Adrenal gland (tissue), 12 donors: ENCODE measurements around the gene ZHX3. TPM values are rescaled to one million over a fixed set of nuclear protein-coding genes. Genes with fewer than 3 reads are reported as not detected.

Experiments used
- DNase-seq, 7 donors: peaks; one replicate each; pipeline ENCODE4 v3.0.0-alpha.2; 2019 to 2020
- H3K27ac ChIP-seq, 5 donors: fragments of 200-600 bp; sonication (generic) in 4 of 5; 1 replicate in 3 of 5; 2 replicates in 2 of 5; pipeline versions ENCODE4 v1.5.1 to v1.8.0; 2016 to 2020; ENCODE audit warnings: mild to moderate bottlenecking in 1 of 5
- H3K27me3 ChIP-seq: fragments of 200-600 bp; 2 replicates; pipeline ENCODE4 v1.8.0; 2021
- H3K36me3 ChIP-seq, 2 donors: fragments of 200-600 bp; replicated peaks in 1 of 2; 1 replicate in 1 of 2; 2 replicates in 1 of 2; pipeline versions ENCODE4 v1.5.1 to v1.8.0; 2018 to 2022
- H3K4me1 ChIP-seq, 2 donors: fragments of 200-600 bp; replicated peaks in 1 of 2; 1 replicate in 1 of 2; 2 replicates in 1 of 2; pipeline versions ENCODE4 v1.5.1 to v1.8.0; 2018 to 2021
- H3K4me3 ChIP-seq, 4 donors: fragments of 200-600 bp; sonication (generic) in 3 of 4; one replicate each; pipeline ENCODE4 v1.5.1; 2016 to 2018
- H3K9me3 ChIP-seq, 3 donors: fragments of 200-600 bp; sonication (generic) in 1 of 3; replicated peaks in 1 of 3; 1 replicate in 2 of 3; 2 replicates in 1 of 3; pipeline versions ENCODE4 v1.5.1 to v1.8.0; 2016 to 2021
- POLR2A ChIP-seq, 2 donors: fragments of 450-650 bp; IDR thresholded peaks; one replicate each; pipeline ENCODE4 v1.6.1; 2017; ENCODE audit warnings: antibody characterized with exemption in 2 of 2, mild to moderate bottlenecking in 2 of 2, moderate library complexity in 1 of 2
- WGBS, 4 donors: extraction: QIAGEN DNeasy Blood & Tissue Kit in 2 of 4; methylation state at CpG; one replicate each; pipeline versions ENCODE4 v1.1.5 to v1.1.7; 2013 to 2017; 5-methylcytosine and 5-hydroxymethylcytosine counted together
- intact Hi-C, 2 donors: fragments of 100-400 bp; cut with DNase I; formaldehyde crosslinking; loops; one replicate each; pipeline versions ENCODE4 v1.14.1 to v1.15.0; 2022 to 2023
- polyA plus RNA-seq, 3 donors: library from polyadenylated mRNA; stranded (reverse); fragments of 200-250 nt in 2 of 3; fragments of 350-450 nt in 1 of 3; fragmentation: Illumina TruSeq in 1 of 3; extraction: RNeasy Lipid Tissue Mini Kit (QIAGEN cat#74804) in 1 of 3; gene quantifications; one replicate each; pipeline ENCODE4 v1.2.3, GENCODE V29; 2013 to 2014
- total RNA-seq, 9 donors: library from RNA; depleted of rRNA in 4 of 9; stranded (reverse); fragments of >200 nt in 4 of 9; fragments of 120-200 nt in 1 of 9; fragmentation: NEBNext Ultra II Directional in 1 of 9; extraction: Animal tissue kit (Norgen Biotek cat#: 25700) in 1 of 9; gene quantifications; one replicate each; pipeline versions ENCODE4 v1.1.0 to v1.2.4, GENCODE V29; 2013 to 2023
- TF ChIP-seq, protein P1 (sequence below), 6 experiments: fragments of 450-650 bp in 4 of 6; fragments of 200-600 bp in 2 of 6; sonication (generic) in 1 of 6; IDR thresholded peaks; 1 replicate in 5 of 6; 2 replicates in 1 of 6; pipeline versions ENCODE4 v1.5.1 to v1.8.0; 2016 to 2021; ENCODE audit warnings: antibody characterized with exemption in 6 of 6, mild to moderate bottlenecking in 2 of 6, moderate library complexity in 1 of 6
- donor health status: healthy with polysubstance abuse.
- donor health status: Bipolar disorder and iron deficiency.
- donor health status: DM: yes; HTN: yes; CAD: no.
- donor health status: DM: no; HTN: no; CAD: no.
- donor health status: DM: no; HTN: no; CAD: no.
- donor health status: DM: yes; HTN: yes; CAD: no.

The ZHX3 gene
- total and polyA plus RNA-seq, 12 donors = 20.7 to 91.1 (median 51.2) TPM

DNA sequence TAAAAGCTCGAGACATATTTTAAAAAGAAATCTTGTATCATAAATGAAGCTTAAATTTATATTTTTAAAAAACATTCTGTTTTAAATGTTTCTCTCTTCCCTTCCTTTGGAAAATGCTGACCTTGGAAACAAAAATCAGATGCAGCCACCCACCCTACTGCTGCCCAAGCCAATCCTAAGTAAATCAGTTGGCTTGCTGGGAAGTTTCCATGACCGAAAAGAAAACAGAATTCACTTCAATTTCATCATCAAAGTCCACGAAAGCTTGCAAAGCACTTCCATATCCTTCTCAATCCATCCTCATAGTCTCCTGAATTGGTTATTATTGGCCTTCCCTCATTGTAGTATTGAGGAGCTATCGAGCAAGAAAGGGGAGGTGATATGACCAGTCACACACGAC, 100.1 kb downstream of the ZHX3 start:
- no peaks in the 10 kb centered on the region for H3K27me3 ChIP-seq
- intact Hi-C loops = no loop called here
- 76 to 84% (median 82%) methylated on average over 5 of the region's 5 CpGs for WGBS, 4 donors
- no peaks in the 10 kb centered on the region for H3K9me3 ChIP-seq
- no peak overlapping the region for H3K27ac ChIP-seq
- TF ChIP-seq, protein P1, sequence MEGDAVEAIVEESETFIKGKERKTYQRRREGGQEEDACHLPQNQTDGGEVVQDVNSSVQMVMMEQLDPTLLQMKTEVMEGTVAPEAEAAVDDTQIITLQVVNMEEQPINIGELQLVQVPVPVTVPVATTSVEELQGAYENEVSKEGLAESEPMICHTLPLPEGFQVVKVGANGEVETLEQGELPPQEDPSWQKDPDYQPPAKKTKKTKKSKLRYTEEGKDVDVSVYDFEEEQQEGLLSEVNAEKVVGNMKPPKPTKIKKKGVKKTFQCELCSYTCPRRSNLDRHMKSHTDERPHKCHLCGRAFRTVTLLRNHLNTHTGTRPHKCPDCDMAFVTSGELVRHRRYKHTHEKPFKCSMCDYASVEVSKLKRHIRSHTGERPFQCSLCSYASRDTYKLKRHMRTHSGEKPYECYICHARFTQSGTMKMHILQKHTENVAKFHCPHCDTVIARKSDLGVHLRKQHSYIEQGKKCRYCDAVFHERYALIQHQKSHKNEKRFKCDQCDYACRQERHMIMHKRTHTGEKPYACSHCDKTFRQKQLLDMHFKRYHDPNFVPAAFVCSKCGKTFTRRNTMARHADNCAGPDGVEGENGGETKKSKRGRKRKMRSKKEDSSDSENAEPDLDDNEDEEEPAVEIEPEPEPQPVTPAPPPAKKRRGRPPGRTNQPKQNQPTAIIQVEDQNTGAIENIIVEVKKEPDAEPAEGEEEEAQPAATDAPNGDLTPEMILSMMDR (IDR thresholded peaks at IDR 0.05) = no peak
- TF ChIP-seq POLR2A (IDR thresholded peaks at IDR 0.05) = no peak
- no peak overlapping the region for H3K4me3 ChIP-seq
- peaks cover 25 to 37% of the 10 kb centered on the region in 2 donors for H3K4me1 ChIP-seq
- H3K36me3 ChIP-seq = no peaks in the 10 kb centered on the region
- DNase-seq = no peak

DNA sequence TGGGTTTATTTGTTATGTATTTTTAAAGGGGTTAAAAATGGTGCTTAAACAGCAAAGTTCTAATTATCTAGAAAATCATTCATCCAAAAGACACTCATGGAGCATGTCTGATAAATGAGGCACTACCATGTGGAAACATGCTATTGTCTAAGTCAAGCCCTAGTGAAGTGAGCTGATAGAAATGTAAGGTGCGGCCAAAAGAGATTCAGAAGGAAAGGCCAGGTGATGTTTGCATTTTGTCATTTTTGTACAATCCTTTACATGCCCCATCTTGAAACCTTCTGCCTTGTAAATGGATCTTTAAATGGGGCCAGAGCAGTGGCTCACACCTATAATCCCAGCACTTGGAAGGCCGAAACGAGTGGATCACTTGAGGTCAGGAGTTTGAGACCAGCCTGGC, 102.9 kb downstream of the ZHX3 start:
- WGBS, 4 donors = 93 to 100% (median 95%) methylated on average over 3 of the region's 3 CpGs
- no peak overlapping the region for H3K4me3 ChIP-seq
- intact Hi-C loops = no loop called here
- DNase-seq = no peak
- no peaks in the 10 kb centered on the region for H3K9me3 ChIP-seq
- H3K36me3 ChIP-seq = no peaks in the 10 kb centered on the region
- H3K27me3 ChIP-seq = no peaks in the 10 kb centered on the region
- peaks cover 14 to 25% of the 10 kb centered on the region in 2 donors for H3K4me1 ChIP-seq
- H3K27ac ChIP-seq = no peak overlapping the region
- TF ChIP-seq POLR2A (IDR thresholded peaks at IDR 0.05) = no peak
- TF ChIP-seq, protein P1 (IDR thresholded peaks at IDR 0.05) = no peak

DNA sequence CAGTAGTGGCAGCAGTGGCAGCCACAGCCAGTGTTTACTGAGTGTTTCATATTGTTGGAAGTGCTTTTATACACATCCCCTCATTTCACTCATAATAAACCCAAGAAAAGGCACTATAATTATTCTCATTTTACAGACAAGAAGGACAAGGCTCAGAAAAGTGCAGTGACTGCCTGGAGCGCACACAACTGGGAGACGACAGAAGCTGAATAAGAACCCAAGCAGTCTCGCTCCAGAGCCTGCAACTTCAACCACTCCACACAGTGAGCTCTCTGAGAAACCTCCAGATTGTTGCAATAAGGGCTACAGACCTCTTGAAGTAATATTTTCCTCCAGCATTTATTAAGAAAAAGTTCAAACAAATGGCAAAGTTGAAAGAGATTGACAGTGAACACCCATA, 103.3 kb downstream of the ZHX3 start:
- Histone ChIP-seq H3K9me3 (no peaks in the 10 kb centered on the region), H3K36me3 (no peaks in the 10 kb centered on the region), H3K27ac (peak overlapping the region in 1 of 5 donors; percentile 54), H3K4me1 (peaks cover 14 to 25% of the 10 kb centered on the region in 2 donors), H3K4me3 (no peak overlapping the region), H3K27me3 (no peaks in the 10 kb centered on the region)
- no peak for DNase-seq
- WGBS, 4 donors = 91 to 97% (median 94%) methylated on average over 3 of the region's 3 CpGs
- intact Hi-C loops = no loop called here
- TF ChIP-seq, protein P1 (IDR thresholded peaks at IDR 0.05) = no peak
- TF ChIP-seq POLR2A (IDR thresholded peaks at IDR 0.05) = no peak

DNA sequence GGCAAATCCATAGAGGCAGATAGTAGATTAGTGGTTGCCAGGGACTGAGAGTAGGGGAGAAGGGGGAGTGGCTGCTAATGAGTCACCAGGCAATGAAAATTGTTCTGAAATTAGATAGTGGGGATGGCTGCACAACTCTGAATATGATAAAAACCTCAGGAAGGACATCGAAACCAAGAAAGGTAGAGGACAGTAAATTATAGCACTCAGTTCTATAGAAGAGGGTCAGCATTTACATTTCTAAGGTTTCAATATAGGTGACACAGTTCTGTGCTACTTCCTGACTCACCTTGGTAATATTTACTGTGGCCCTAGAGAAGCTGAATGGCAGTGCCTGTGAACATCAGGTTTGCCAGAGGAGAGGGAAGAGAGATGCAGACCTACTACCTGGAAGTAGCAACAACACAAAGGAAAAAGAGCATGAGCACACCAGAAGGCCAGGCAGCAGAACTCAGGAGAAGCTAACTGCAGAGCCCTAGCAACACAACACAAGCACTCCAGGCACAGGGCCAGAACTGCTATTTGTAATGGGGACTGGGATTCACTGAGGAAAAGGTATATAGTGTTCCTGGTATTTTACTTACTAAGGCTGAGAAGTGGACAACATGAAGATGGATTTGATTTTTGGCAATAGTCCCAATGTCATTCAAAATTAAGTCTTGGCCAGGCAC, 104.2 kb downstream of the ZHX3 start:
- WGBS, 4 donors = 30 to 59% (median 39%) methylated on average over 1 of the region's 1 CpG

More for the DNA sequence above, 104.2 kb downstream of the ZHX3 start:
- H3K27ac ChIP-seq = peak overlapping the region in 3 of 5 donors; percentile 45 to 57 (median 54)
- no peak for TF ChIP-seq POLR2A (IDR thresholded peaks at IDR 0.05)
- TF ChIP-seq, protein P1 (IDR thresholded peaks at IDR 0.05) = no peak
- H3K4me3 ChIP-seq = no peak overlapping the region
- DNase-seq = peak in 3 of 7 donors; percentile 39 to 45 (median 44)
- no peaks in the 10 kb centered on the region for H3K27me3 ChIP-seq
- H3K36me3 ChIP-seq = no peaks in the 10 kb centered on the region
- intact Hi-C loops = no loop called here
- H3K4me1 ChIP-seq = peaks cover 12 to 20% of the 10 kb centered on the region in 2 donors
- no peaks in the 10 kb centered on the region for H3K9me3 ChIP-seq
